Embryonic facial prominence (tissue), 1 donor: ENCODE results near the gene TRIM32.

ENCODE experiments used
- DNase-seq: peaks from one replicate; pipeline ENCODE4 v3.0.0-alpha.2; 2016; ENCODE audit errors: extremely low spot score

Gene TRIM32

GRCh38 chr9:116705531-116705930 is 18.4 kb downstream of the TRIM32 start:
- no peak for DNase-seq

GRCh38 chr9:116706310-116707290 is 19.5 kb downstream of the TRIM32 start:
- DNase-seq: no peak

GRCh38 chr9:116712781-116713180 is 25.7 kb downstream of the TRIM32 start:
- no peak for DNase-seq

GRCh38 chr9:116713271-116713670 is 26.2 kb downstream of the TRIM32 start:
- no peak for DNase-seq

GRCh38 chr9:116715751-116716150 is 28.6 kb downstream of the TRIM32 start:
- DNase-seq: no peak

GRCh38 chr9:116716438-116716837 is 29.3 kb downstream of the TRIM32 start:
- no peak for DNase-seq

- DNase-seq: peak; percentile 29
Measured at GRCh38 chr9:116717150-116717549, 30.0 kb downstream of the TRIM32 start.

- DNase-seq: no peak
Measured at GRCh38 chr9:116718111-116718510, 31.0 kb downstream of the TRIM32 start.

- DNase-seq: no peak
Measured at GRCh38 chr9:116720111-116720510, 33.0 kb downstream of the TRIM32 start.

GRCh38 chr9:116721411-116721810 is 34.3 kb downstream of the TRIM32 start:
- DNase-seq: no peak

GRCh38 chr9:116721944-116722343 is 34.8 kb downstream of the TRIM32 start:
- no peak for DNase-seq

- DNase-seq: no peak
Measured at GRCh38 chr9:116724123-116724522, 37.0 kb downstream of the TRIM32 start.

GRCh38 chr9:116726602-116727001 is 39.5 kb downstream of the TRIM32 start:
- DNase-seq: no peak

GRCh38 chr9:116733010-116733641 is 46.0 kb downstream of the TRIM32 start:
- DNase-seq: no peak

GRCh38 chr9:116736399-116737151 is 49.5 kb downstream of the TRIM32 start:
- DNase-seq: no peak

- DNase-seq: no peak
Measured at GRCh38 chr9:116737152-116737546, 50.0 kb downstream of the TRIM32 start.

- DNase-seq: no peak
Measured at GRCh38 chr9:116741086-116741740, 54.1 kb downstream of the TRIM32 start.

GRCh38 chr9:116741742-116742141 is 54.6 kb downstream of the TRIM32 start:
- DNase-seq: no peak

- DNase-seq: no peak
Measured at GRCh38 chr9:116749176-116749575, 62.1 kb downstream of the TRIM32 start.

- DNase-seq: no peak
Measured at GRCh38 chr9:116749772-116750171, 62.7 kb downstream of the TRIM32 start.

GRCh38 chr9:116750510-116750909 is 63.4 kb downstream of the TRIM32 start:
- no peak for DNase-seq
